Measurements from ENCODE around the gene METTL13.

Gene METTL13

GRCh38 chr1:171834821-171835220 lies 53.4 kb downstream of the METTL13 start:
- DNase-seq, result no peak
- Histone ChIP-seq H4K8ac (ENCODE audit: low read depth, low read length) (no peak overlapping the region), H3K27ac (ENCODE audit: low read depth, low read length) (no peak overlapping the region), H2BK5ac (ENCODE audit: low read length) (no peak overlapping the region), H3K36me3 (ENCODE audit: control insufficient read depth, insufficient read depth, low read length) (no peaks in the 10 kb centered on the region), H3K4ac (ENCODE audit: low read depth, low read length) (no peak overlapping the region), H2BK15ac (replicated peaks; ENCODE audit: low read depth) (no peak overlapping the region), H2AK5ac (ENCODE audit: low read length) (no peak overlapping the region), H2BK120ac (ENCODE audit: low read depth, low read length) (no peak overlapping the region), H3K4me3 (ENCODE audit: low read length) (no peak overlapping the region), H3K23ac (ENCODE audit: low read length) (no peak overlapping the region), H3K56ac (ENCODE audit: low read length) (no peak overlapping the region), H3K4me1 (ENCODE audit: control insufficient read depth, low read depth, low read length) (no peaks in the 10 kb centered on the region), H3K79me2 (ENCODE audit: control insufficient read depth, insufficient read depth, low read length) (no peaks in the 10 kb centered on the region), H3K9ac (ENCODE audit: low read length) (no peak overlapping the region), H3K18ac (ENCODE audit: low read length) (no peak overlapping the region), H4K5ac (ENCODE audit: low read length) (no peak overlapping the region), H3K79me1 (ENCODE audit: low read length) (no peaks in the 10 kb centered on the region), H3K4me2 (ENCODE audit: low read length) (no peak overlapping the region), H3K27me3 (ENCODE audit: insufficient read depth, low read length, poor library complexity) (no peaks in the 10 kb centered on the region)
- WGBS (ENCODE audit: extremely low coverage, insufficient coverage, low lambda C conversion rate), result no CpG with 5 or more reads among the region's 2 CpGs

DNA sequence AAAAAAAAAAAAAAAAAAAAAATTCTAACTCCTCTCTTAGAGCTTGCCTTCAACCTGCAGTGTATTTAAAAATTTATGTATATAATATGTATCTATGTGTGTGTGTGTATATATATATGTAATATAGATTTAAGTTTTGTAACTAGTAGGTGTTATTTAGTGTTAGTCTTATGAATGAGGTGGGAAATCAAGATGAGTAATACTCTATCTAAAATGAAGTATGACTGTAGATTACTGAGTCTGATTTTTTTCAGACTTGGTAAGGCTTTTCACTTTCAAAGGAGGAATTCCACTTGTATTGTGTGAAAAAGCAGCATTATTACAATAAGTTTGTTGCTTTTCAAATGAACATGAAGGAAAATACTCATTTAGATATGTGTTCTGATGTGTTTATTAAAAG lies 54.4 kb downstream of the METTL13 start:
- H3K79me1 ChIP-seq (ENCODE audit: low read length), result no peaks in the 10 kb centered on the region
- H3K27me3 ChIP-seq (ENCODE audit: insufficient read depth, low read length, poor library complexity), result no peaks in the 10 kb centered on the region
- no peak overlapping the region for H4K5ac ChIP-seq (ENCODE audit: low read length)
- no peak overlapping the region for H3K18ac ChIP-seq (ENCODE audit: low read length)
- no peak overlapping the region for H4K8ac ChIP-seq (ENCODE audit: low read depth, low read length)
- no peak overlapping the region for H3K4me3 ChIP-seq (ENCODE audit: low read length)
- no peak overlapping the region for H2BK5ac ChIP-seq (ENCODE audit: low read length)
- H3K4me2 ChIP-seq (ENCODE audit: low read length), result no peak overlapping the region
- no peak overlapping the region for H3K27ac ChIP-seq (ENCODE audit: low read depth, low read length)
- no peak overlapping the region for H3K23ac ChIP-seq (ENCODE audit: low read length)
- H3K4me1 ChIP-seq (ENCODE audit: control insufficient read depth, low read depth, low read length), result peaks cover 3% of the 10 kb centered on the region
- no peak overlapping the region for H3K9ac ChIP-seq (ENCODE audit: low read length)
- no peak overlapping the region for H3K4ac ChIP-seq (ENCODE audit: low read depth, low read length)
- no peak overlapping the region for H3K56ac ChIP-seq (ENCODE audit: low read length)
- no peak for DNase-seq
- no peak overlapping the region for H2BK15ac ChIP-seq (replicated peaks; ENCODE audit: low read depth)
- no peaks in the 10 kb centered on the region for H3K79me2 ChIP-seq (ENCODE audit: control insufficient read depth, insufficient read depth, low read length)
- H3K36me3 ChIP-seq (ENCODE audit: control insufficient read depth, insufficient read depth, low read length), result no peaks in the 10 kb centered on the region
- H2BK120ac ChIP-seq (ENCODE audit: low read depth, low read length), result no peak overlapping the region
- H2AK5ac ChIP-seq (ENCODE audit: low read length), result no peak overlapping the region

DNA sequence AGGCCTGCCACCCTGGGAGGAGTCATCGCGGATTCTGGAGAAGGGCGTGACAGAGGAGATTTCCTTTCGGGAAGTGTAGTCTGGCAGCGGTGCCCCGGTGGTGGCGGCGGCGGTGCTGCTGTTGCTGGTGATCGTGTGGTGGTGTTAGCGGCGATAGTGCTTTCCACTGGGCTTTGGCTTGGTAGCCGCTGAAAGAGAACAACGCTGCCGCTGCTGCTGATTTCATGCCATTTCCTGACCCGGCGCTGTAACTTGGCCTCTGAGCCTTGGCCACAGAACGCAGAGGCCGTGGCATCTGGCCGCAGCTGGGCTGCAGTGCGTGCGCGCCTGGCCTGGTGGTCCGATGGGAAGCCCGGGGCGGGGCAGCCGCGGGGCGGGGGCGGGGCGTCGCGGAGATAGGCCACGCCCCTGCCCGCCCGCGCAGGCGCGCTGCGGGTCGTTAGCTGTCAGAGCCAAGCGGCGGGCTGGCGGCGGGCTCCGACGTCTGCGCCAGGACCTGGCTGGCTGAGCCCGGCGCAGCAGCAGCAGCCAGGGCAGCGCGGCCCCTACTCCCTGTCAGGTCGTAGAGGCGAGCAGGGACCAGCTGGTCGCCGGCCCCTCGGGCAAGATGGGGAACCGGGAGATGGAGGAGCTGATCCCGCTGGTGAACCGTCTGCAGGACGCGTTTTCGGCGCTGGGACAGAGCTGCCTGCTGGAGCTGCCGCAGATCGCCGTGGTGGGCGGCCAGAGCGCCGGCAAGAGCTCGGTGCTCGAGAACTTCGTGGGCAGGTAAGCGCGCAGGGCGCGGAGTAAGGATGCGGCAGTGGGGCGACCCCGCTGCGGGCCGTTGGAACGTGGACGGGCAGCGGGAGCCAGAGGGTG lies 59.8 kb downstream of the METTL13 start, which contains the start of gene DNM3:
Gene DNM3 (plus strand): TSS at position 449 of the 861 bp plus-strand sequence. CDS start 159 bp downstream, at position 608.
- Histone ChIP-seq H4K5ac (ENCODE audit: low read length) (no peak within 1 kb of the TSS), H3K4ac (ENCODE audit: low read depth, low read length) (no peak within 1 kb of the TSS), H2AK5ac (ENCODE audit: low read length) (no peak within 1 kb of the TSS), H3K4me3 (ENCODE audit: low read length) (peak within 1 kb of the TSS; percentile 74), H3K79me2 (ENCODE audit: control insufficient read depth, insufficient read depth, low read length) (no peaks in the 10 kb centered on the region), H3K56ac (ENCODE audit: low read length) (peak within 1 kb of the TSS; percentile 91), H3K4me1 (ENCODE audit: control insufficient read depth, low read depth, low read length) (peaks cover 3% of the 10 kb centered on the region), H2BK15ac (replicated peaks; ENCODE audit: low read depth) (no peak within 1 kb of the TSS), H3K79me1 (ENCODE audit: low read length) (no peaks in the 10 kb centered on the region), H2BK120ac (ENCODE audit: low read depth, low read length) (no peak within 1 kb of the TSS), H3K23ac (ENCODE audit: low read length) (no peak within 1 kb of the TSS), H3K18ac (ENCODE audit: low read length) (peak within 1 kb of the TSS; percentile 56), H3K4me2 (ENCODE audit: low read length) (peak within 1 kb of the TSS; percentile 92), H3K9ac (ENCODE audit: low read length) (peak within 1 kb of the TSS; percentile 71), H3K36me3 (ENCODE audit: control insufficient read depth, insufficient read depth, low read length) (no peaks in the 10 kb centered on the region), H2BK5ac (ENCODE audit: low read length) (no peak within 1 kb of the TSS), H4K8ac (ENCODE audit: low read depth, low read length) (no peak within 1 kb of the TSS), H3K27me3 (ENCODE audit: insufficient read depth, low read length, poor library complexity) (no peaks in the 10 kb centered on the region), H3K27ac (ENCODE audit: low read depth, low read length) (peak within 1 kb of the TSS; percentile 51)
- WGBS (ENCODE audit: extremely low coverage, insufficient coverage, low lambda C conversion rate), result no CpG with 5 or more reads among the region's 85 CpGs
- DNase-seq, result peak; percentile 90

DNA sequence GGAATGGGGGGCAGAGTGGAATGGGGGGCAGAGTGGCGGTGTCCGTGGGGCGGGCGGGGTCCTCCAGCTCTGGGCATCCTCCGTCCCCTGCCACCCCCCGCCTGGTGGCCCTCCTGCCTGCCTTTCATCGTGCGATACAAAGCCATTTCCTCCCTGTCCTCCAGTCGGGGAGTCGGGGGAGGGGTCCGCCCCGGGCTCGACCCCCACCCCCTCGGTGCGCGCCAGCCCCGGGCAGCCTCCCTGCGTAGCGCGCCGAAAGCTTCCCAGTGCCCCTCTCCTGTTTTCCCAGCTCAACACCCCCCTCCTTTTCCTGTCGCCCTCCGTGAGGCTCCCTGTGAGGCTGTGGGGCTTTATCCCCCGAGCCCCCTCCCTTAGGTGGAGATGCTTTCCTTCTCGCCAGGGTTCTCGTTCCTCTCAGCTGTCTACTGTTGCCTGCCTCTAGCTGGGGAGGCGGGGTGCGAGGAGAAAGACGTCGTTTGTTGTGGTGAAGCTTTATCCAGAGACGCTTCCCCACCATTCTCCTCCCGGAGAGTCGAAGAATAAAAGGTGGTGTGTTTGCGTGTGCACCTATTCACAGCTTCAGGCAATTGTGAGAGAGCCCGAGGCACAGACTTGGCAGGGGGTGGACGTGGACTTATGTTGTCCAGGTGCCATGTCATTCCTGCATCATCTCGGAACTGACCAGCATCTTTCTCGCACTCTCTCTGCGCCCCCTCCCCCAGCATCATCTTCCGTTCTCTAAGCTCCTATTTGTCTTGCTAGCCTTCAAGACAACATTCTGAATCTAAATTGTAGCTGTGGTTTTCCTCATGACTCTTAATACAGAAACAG lies 60.7 kb downstream of the METTL13 start:
- no peak overlapping the region for H2BK120ac ChIP-seq (ENCODE audit: low read depth, low read length)
- peak overlapping the region; percentile 61 for H3K4me3 ChIP-seq (ENCODE audit: low read length)
- H3K56ac ChIP-seq (ENCODE audit: low read length), result peak overlapping the region; percentile 74
- H3K27me3 ChIP-seq (ENCODE audit: insufficient read depth, low read length, poor library complexity), result no peaks in the 10 kb centered on the region
- no peaks in the 10 kb centered on the region for H3K79me2 ChIP-seq (ENCODE audit: control insufficient read depth, insufficient read depth, low read length)
- peaks cover 3% of the 10 kb centered on the region for H3K4me1 ChIP-seq (ENCODE audit: control insufficient read depth, low read depth, low read length)
- no peak overlapping the region for H3K4ac ChIP-seq (ENCODE audit: low read depth, low read length)
- H3K79me1 ChIP-seq (ENCODE audit: low read length), result no peaks in the 10 kb centered on the region
- DNase-seq, result peak; percentile 49
- H2BK5ac ChIP-seq (ENCODE audit: low read length), result no peak overlapping the region
- H4K8ac ChIP-seq (ENCODE audit: low read depth, low read length), result no peak overlapping the region
- no peak overlapping the region for H3K18ac ChIP-seq (ENCODE audit: low read length)
- no peak overlapping the region for H2BK15ac ChIP-seq (replicated peaks; ENCODE audit: low read depth)
- H3K27ac ChIP-seq (ENCODE audit: low read depth, low read length), result no peak overlapping the region
- no peaks in the 10 kb centered on the region for H3K36me3 ChIP-seq (ENCODE audit: control insufficient read depth, insufficient read depth, low read length)
- no peak overlapping the region for H3K23ac ChIP-seq (ENCODE audit: low read length)
- peak overlapping the region; percentile 92 for H3K4me2 ChIP-seq (ENCODE audit: low read length)
- no peak overlapping the region for H4K5ac ChIP-seq (ENCODE audit: low read length)
- peak overlapping the region; percentile 66 for H3K9ac ChIP-seq (ENCODE audit: low read length)
- no peak overlapping the region for H2AK5ac ChIP-seq (ENCODE audit: low read length)
- WGBS (ENCODE audit: extremely low coverage, insufficient coverage, low lambda C conversion rate), result no CpG with 5 or more reads among the region's 40 CpGs

- no peak overlapping the region for H3K4me3 ChIP-seq (ENCODE audit: low read length)
Measured at GRCh38 chr1:171844381-171844780, 62.9 kb downstream of the METTL13 start.

More at GRCh38 chr1:171844381-171844780, 62.9 kb downstream of the METTL13 start:
- Histone ChIP-seq H3K27me3 (ENCODE audit: insufficient read depth, low read length, poor library complexity) (no peaks in the 10 kb centered on the region), H3K18ac (ENCODE audit: low read length) (no peak overlapping the region), H2BK15ac (replicated peaks; ENCODE audit: low read depth) (no peak overlapping the region), H3K27ac (ENCODE audit: low read depth, low read length) (no peak overlapping the region), H2AK5ac (ENCODE audit: low read length) (no peak overlapping the region), H3K79me1 (ENCODE audit: low read length) (no peaks in the 10 kb centered on the region), H3K36me3 (ENCODE audit: control insufficient read depth, insufficient read depth, low read length) (no peaks in the 10 kb centered on the region), H4K8ac (ENCODE audit: low read depth, low read length) (no peak overlapping the region), H4K5ac (ENCODE audit: low read length) (no peak overlapping the region), H3K4ac (ENCODE audit: low read depth, low read length) (no peak overlapping the region), H3K79me2 (ENCODE audit: control insufficient read depth, insufficient read depth, low read length) (no peaks in the 10 kb centered on the region), H3K9ac (ENCODE audit: low read length) (no peak overlapping the region), H3K4me1 (ENCODE audit: control insufficient read depth, low read depth, low read length) (peaks cover 3% of the 10 kb centered on the region), H3K4me2 (ENCODE audit: low read length) (no peak overlapping the region), H3K23ac (ENCODE audit: low read length) (no peak overlapping the region), H2BK5ac (ENCODE audit: low read length) (no peak overlapping the region), H2BK120ac (ENCODE audit: low read depth, low read length) (no peak overlapping the region), H3K56ac (ENCODE audit: low read length) (no peak overlapping the region)
- WGBS (ENCODE audit: extremely low coverage, insufficient coverage, low lambda C conversion rate), result 100% methylated on average over 2 of the region's 2 CpGs
- no peak for DNase-seq

Data from mesendoderm (in vitro differentiated cells).